Esophagus squamous epithelium (tissue), 4 donors: Measurements from ENCODE around the gene TTC21B.

ENCODE experiments used
- CTCF ChIP-seq, 6 experiments: fragments of 450-650 bp in 4 of 6; fragments of 200-600 bp in 2 of 6; sonication (generic) in 2 of 6; IDR thresholded peaks; one replicate each; pipeline ENCODE4 v1.5.1; 2016 to 2019; ENCODE audit warnings: antibody characterized with exemption in 6 of 6, mild to moderate bottlenecking in 4 of 6, moderate library complexity in 4 of 6
- POLR2A ChIP-seq, 4 donors: fragments of 450-650 bp; IDR thresholded peaks; one replicate each; pipeline ENCODE4 v1.6.1; 2017; ENCODE audit warnings: antibody characterized with exemption in 4 of 4, mild to moderate bottlenecking in 4 of 4, moderate library complexity in 3 of 4

GRCh38 chr2:165825041-165825440 lies 128.5 kb downstream of the TTC21B start:
- TF ChIP-seq CTCF (IDR thresholded peaks at IDR 0.05) (no peak), POLR2A (IDR thresholded peaks at IDR 0.05) (no peak)
